PFSK-1 (cell line): ENCODE measurements around the gene SLC12A3.

ENCODE experiments used
- FOXP2 ChIP-seq: optimal IDR thresholded peaks from 2 replicates; pipeline ENCODE3; 2011; ENCODE audit warnings: borderline replicate concordance, control low read depth, inconsistent platforms; ENCODE audit not compliant: insufficient read depth; ENCODE audit errors: extremely low read length, extremely low read depth
- POLR2AphosphoS5 ChIP-seq: IDR thresholded peaks from 2 replicates; pipeline ENCODE4 v1.6.1; 2012; ENCODE audit warnings: low read depth, mild to moderate bottlenecking, control low read depth, low read length, moderate library complexity

DNA sequence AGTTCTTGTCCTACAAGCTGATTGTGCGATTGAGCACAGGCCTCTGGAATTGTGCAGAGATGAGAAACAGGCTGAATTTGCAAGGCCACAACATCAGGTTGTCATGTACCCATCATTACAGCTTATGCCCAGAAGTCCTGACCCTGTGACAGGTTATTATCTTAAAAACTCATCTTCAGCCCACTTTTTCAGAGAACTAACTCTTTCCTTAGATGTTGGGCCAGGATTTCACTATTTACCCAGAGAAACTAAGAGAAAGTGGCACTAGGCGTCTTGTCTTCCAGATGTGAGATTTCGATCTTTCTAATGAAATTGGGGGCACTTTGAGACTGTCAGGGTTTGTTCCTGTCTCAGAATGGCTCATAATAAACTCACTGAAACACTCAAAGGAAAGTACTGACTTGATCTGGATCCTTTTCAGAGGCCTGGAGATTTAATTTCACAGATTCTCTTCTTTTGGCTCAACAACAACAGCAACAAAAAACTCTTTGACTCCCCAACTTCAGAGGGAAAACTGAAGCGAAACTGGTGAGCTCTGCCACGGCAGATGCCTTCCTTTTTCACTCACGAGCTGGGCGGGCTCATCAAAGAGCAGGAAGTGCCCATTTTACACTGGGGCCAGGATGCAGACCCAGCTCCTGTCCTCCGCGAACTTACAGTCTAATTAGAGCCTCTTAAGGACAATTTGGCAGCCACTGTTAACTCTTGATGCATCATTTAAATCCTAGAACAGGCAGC, 17.7 kb upstream of the SLC12A3 start:
- TF ChIP-seq POLR2AphosphoS5 (no peak), FOXP2 (no peak)
